Epithelial cell of esophagus (primary cell): ENCODE data around the gene TIAM1.

Source experiments
- DNase-seq: peaks from one replicate; pipeline ENCODE4 v3.0.0; 2010; ENCODE audit warnings: low read depth
- H3K4me3 ChIP-seq: 2 replicates; pipeline ENCODE4 v1.5.1; 2011; ENCODE audit warnings: mild to moderate bottlenecking, low read length, control low read depth
- TF ChIP-seq, protein P1 (sequence below): IDR thresholded peaks from 2 replicates; pipeline ENCODE4 v1.5.1; 2011; ENCODE audit warnings: low read depth, mild to moderate bottlenecking, low read length, control low read depth, inconsistent platforms; ENCODE audit not compliant: insufficient read depth; ENCODE audit errors: missing control alignments

Gene TIAM1

DNA sequence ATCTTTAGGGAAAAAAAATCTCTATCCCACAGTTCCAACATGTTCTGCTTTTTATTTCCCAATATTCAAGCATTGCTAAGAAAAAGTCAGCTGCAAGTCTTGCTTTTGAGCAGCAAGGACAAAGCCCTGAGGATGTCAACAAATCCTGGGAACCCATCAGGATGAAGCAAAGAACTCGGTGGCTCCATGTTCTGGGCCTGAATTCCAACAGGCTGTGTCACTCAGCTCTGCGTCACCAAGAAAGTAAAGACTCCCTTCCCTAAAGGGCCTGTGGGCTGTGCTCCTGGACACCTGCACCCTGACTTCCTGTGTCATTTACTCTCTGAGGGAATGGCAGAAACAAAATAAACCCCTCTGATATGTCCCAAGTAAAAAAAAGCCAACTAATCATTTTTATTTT, 95.5 kb downstream of the TIAM1 start:
- TF ChIP-seq, protein P1, sequence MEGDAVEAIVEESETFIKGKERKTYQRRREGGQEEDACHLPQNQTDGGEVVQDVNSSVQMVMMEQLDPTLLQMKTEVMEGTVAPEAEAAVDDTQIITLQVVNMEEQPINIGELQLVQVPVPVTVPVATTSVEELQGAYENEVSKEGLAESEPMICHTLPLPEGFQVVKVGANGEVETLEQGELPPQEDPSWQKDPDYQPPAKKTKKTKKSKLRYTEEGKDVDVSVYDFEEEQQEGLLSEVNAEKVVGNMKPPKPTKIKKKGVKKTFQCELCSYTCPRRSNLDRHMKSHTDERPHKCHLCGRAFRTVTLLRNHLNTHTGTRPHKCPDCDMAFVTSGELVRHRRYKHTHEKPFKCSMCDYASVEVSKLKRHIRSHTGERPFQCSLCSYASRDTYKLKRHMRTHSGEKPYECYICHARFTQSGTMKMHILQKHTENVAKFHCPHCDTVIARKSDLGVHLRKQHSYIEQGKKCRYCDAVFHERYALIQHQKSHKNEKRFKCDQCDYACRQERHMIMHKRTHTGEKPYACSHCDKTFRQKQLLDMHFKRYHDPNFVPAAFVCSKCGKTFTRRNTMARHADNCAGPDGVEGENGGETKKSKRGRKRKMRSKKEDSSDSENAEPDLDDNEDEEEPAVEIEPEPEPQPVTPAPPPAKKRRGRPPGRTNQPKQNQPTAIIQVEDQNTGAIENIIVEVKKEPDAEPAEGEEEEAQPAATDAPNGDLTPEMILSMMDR: no peak
- peak; percentile 75 for DNase-seq
- no peak overlapping the region for H3K4me3 ChIP-seq

DNA sequence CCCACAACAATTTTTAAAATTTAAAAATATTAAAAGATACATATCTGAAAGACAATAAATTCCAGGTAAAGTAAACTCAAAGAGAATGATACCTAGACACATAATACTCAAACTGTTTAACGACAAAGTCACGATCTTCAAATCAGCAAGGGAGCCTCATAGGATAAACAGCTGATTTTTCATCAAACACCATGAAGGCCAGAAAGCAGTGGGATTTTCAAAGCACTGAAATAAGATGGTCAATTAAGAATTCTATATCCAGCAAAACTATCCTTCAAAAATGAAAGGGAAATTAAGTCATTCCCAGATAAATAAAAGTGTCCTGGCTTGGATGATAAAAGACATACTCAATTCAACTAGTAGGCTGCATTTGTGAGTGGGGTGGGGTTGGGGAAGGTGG, 100.5 kb downstream of the TIAM1 start:
- no peak overlapping the region for H3K4me3 ChIP-seq
- TF ChIP-seq, protein P1: no peak
- no peak for DNase-seq

DNA sequence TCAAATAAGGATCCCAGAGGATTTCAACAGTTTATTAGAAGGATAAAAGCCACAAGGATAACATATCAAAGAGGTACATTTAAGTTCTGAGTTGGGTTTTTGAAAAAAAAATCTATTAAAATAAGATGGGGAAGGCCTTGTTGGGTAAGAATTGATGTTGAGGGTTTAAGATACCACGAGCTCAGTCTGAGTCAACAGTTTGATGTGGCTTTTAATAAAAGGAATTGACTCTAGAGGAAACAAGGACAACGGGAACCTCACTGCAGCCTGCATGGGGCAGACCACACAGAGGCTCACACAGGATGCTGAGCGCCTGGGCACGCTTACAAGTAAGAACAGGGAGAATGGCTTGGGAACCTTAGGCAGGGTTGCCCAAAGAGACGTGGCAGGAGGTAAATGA, 107.5 kb downstream of the TIAM1 start:
- DNase-seq: peak; percentile 8
- TF ChIP-seq, protein P1: no peak
- no peak overlapping the region for H3K4me3 ChIP-seq

DNA sequence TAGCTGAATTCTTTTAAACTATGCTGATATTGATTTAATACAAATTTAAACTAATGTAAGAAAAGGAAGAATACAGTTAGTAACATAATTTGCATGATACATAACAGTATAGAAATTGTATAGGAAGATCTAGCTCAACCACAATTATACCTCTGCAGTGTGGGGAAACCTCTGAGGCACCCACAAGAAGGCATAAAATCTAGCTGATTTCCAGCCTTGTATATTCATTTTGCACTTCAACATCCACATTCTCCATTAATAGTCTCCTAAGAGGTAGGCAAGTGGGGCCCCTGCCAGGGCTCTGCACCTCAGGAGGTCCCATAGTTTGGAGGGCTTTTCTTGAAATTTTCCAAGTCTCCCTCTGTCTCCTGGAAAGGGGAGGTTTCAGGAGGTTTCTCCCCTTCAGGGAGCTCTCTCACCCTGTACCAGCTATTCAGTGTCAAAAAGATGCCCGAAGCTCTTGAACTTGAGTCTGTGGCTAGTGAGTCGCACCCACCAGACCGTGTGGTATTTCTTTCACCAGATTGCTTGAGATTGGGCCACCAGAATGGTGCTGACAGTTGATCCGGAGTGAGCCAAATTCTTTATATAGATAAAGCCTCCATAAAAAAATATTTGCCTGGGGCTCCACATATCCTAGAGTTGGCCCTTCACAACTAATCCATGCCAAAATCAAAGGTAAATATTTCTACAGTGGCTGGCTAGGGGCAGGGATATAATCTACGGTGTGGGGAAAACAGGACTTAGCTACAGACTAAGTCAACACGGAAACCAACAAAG, 108.2 kb downstream of the TIAM1 start:
- peak; percentile 45 for DNase-seq
- TF ChIP-seq, protein P1: no peak

DNA sequence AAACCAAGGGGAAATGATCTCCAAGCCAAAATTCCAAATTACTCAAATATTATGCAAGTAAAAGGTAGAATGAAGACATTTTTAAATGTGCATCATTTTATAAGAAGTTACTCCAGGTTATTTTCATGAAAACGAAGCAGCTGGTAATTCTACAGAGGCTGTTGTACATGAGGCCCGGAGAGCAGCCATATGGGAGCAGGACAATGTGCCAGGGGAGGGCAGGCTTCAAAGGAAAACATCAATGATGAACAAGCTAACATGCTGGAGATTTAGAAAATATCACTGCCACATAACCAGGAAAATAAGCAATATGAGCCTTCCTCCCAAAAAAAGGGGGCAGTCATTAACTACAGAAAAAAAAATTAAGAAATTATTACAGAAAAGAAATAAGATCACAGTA, 109.1 kb downstream of the TIAM1 start:
- DNase-seq: no peak
- no peak overlapping the region for H3K4me3 ChIP-seq
- TF ChIP-seq, protein P1: no peak

More for the DNA sequence above, 108.2 kb downstream of the TIAM1 start:
- no peak overlapping the region for H3K4me3 ChIP-seq

DNA sequence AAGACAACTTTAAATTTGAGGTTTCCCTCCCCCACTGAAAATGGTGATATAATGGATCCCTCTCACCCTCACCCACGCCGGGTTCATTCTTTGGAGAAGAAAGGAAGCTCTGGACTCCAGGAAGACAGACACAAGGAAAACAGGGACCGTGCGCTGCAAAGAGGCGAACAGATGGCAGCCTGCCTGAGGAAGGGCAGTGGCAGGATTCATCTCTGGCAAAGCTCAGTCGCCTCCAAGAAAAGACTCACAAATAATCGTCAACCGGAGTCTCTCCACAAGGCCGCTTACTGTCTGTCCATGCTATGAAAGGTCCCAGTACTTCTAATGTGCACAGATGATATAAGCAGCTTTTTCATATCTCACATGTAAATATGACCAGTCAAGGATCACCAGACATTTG, 110.3 kb downstream of the TIAM1 start:
- no peak overlapping the region for H3K4me3 ChIP-seq
- no peak for DNase-seq
- TF ChIP-seq, protein P1: no peak

DNA sequence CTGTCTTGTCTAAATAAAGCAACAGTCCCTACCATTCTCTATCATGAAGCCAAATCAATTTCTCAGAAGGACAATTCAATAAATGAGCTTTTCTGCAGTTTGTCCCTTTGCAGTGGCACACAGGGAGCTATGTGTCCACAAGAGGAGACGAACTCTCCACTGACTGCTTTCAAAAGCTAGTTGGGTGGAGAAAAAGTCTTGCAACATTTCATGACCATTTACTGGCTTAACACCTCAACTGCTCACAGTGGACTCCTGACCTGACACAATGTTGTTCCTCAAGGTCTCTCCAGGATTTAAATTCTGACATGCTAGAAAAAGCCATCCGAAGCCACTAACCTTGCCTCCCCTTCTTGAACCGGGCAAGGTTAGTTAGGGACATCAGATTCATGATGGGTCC, 111.7 kb downstream of the TIAM1 start:
- H3K4me3 ChIP-seq: no peak overlapping the region
- TF ChIP-seq, protein P1: no peak
- no peak for DNase-seq
